Stimulated activated memory B cell treated with anti-CD40 and anti-IgM and Interleukin-4, amounts not matched to agents 10 μg/mL and 1 μg/mL and 100 μg/mL, for 72 hours (primary cell): ENCODE results near the gene NPAS4.

Source experiments
- ATAC-seq: fragments of 150-1000 bp; cut with Tn5 transposase; 2 replicates; pipeline ENCODE4 v1.10.0; 2021
- H3K27ac Mint-ChIP-seq: one replicate; pipeline ENCODE4 v1.8.0; 2022; ENCODE audit warnings: mild to moderate bottlenecking, mixed read lengths
- H3K27me3 Mint-ChIP-seq: one replicate; pipeline ENCODE4 v1.8.0; 2022; ENCODE audit warnings: mixed read lengths
- H3K36me3 Mint-ChIP-seq: one replicate; pipeline ENCODE4 v1.8.0; 2022; ENCODE audit warnings: mixed read lengths
- H3K4me1 Mint-ChIP-seq: one replicate; pipeline ENCODE4 v1.8.0; 2022; ENCODE audit warnings: mixed read lengths
- H3K4me3 Mint-ChIP-seq: one replicate; pipeline ENCODE4 v1.8.0; 2022; ENCODE audit warnings: mild to moderate bottlenecking, moderate library complexity, mixed read lengths
- H3K9me3 Mint-ChIP-seq: one replicate; pipeline ENCODE4 v1.8.0; 2022; ENCODE audit warnings: mixed read lengths

Gene NPAS4

GRCh38 chr11:66475349-66476172 lies 54.7 kb downstream of the NPAS4 start:
- Mint-ChIP-seq H3K4me1 (peaks cover 25% of the 10 kb centered on the region), H3K27me3 (no peaks in the 10 kb centered on the region), H3K27ac (no peak overlapping the region), H3K4me3 (no peak overlapping the region), H3K36me3 (peaks cover 19% of the 10 kb centered on the region), H3K9me3 (no peaks in the 10 kb centered on the region)
- no peak for ATAC-seq
